ENCODE data around the gene SMC1A. TPM values are rescaled to one million over a fixed set of nuclear protein-coding genes. Genes with fewer than 3 reads are reported as not detected.
A peak's percentile ranks its signal among the peaks of the same experiment; 100 is the strongest.
"Not testable (repeated sequence)": the region's sequence is repeated elsewhere in the genome, so short reads cannot be mapped to it uniquely, and the experiment has no call there.

The SMC1A gene
- total RNA-seq, 3 donors from 2014 or later, result 25.3 to 38.3 (median 34.1) TPM

GRCh38 chrX:53430231-53430630 is 7.8 kb upstream of the SMC1A start:
- TF ChIP-seq POLR2AphosphoS5 (IDR thresholded peaks at IDR 0.05) (no peak), CTCF (IDR thresholded peaks at IDR 0.05) (no peak), POLR2A (IDR thresholded peaks at IDR 0.05) (no peak)
- Histone ChIP-seq H3K27me3 (peaks cover 0 to 27% of the 10 kb centered on the region in 2 donors), H3K4me3 (no peak overlapping the region), H3K9me3 (no peaks in the 10 kb centered on the region), H3K27ac (no peak overlapping the region), H3K4me1 (no peaks in the 10 kb centered on the region), H3K36me3 (no peaks in the 10 kb centered on the region)
- no peak for DNase-seq (ENCODE audit: low spot score in 2 of 2)
- intact Hi-C loops (cut with DNase I; ENCODE audit: low total_unique reads), result loop anchor here (5.0 kb wide), 1 partner anchor 358 kb away; no protein-coding TSS in a partner anchor

- Histone ChIP-seq H3K4me3 (no peak overlapping the region), H3K27ac (no peak overlapping the region), H3K4me1 (no peaks in the 10 kb centered on the region), H3K9me3 (no peaks in the 10 kb centered on the region), H3K36me3 (no peaks in the 10 kb centered on the region), H3K27me3 (peaks cover 0 to 27% of the 10 kb centered on the region in 2 donors)
- intact Hi-C loops (cut with DNase I; ENCODE audit: low total_unique reads), result loop anchor here (5.0 kb wide), 1 partner anchor 357 kb away; no protein-coding TSS in a partner anchor
- TF ChIP-seq POLR2AphosphoS5 (IDR thresholded peaks at IDR 0.05) (no peak), CTCF (IDR thresholded peaks at IDR 0.05) (no peak), POLR2A (IDR thresholded peaks at IDR 0.05) (no peak)
- DNase-seq (ENCODE audit: low spot score in 2 of 2), result no peak
Observed at GRCh38 chrX:53429755-53430154, 7.3 kb upstream of the SMC1A start.

- no peaks in the 10 kb centered on the region for H3K9me3 ChIP-seq
- DNase-seq (ENCODE audit: low spot score in 2 of 2), result no peak
- H3K27me3 ChIP-seq, result no peaks in the 10 kb centered on the region
- H3K4me1 ChIP-seq, result peaks cover 7 to 13% of the 10 kb centered on the region in 2 donors
- intact Hi-C loops (cut with DNase I; ENCODE audit: low total_unique reads), result no loop called here
- H3K27ac ChIP-seq, result peak within 1 kb of the TSS; percentile 97 to 100
- TF ChIP-seq POLR2A (IDR thresholded peaks at IDR 0.05) (no peak), POLR2AphosphoS5 (IDR thresholded peaks at IDR 0.05) (peak in 1 of 3 donors; percentile 46), CTCF (IDR thresholded peaks at IDR 0.05) (no peak)
- no peaks in the 10 kb centered on the region for H3K36me3 ChIP-seq
- H3K4me3 ChIP-seq, result peak within 1 kb of the TSS; percentile 58 to 94 (median 69)
Observed at GRCh38 chrX:53422861-53423306, 430 bp upstream of the SMC1A start, which contains the start of gene RIBC1. Gene RIBC1, plus strand, starts transcription at chrX:53422873. Its CDS starts 3,404 bp downstream, at chrX:53426277.

- Histone ChIP-seq H3K4me1 (peaks cover 7 to 13% of the 10 kb centered on the region in 2 donors), H3K36me3 (no peaks in the 10 kb centered on the region), H3K27ac (peak overlapping the region; percentile 97 to 100), H3K27me3 (no peaks in the 10 kb centered on the region), H3K9me3 (no peaks in the 10 kb centered on the region), H3K4me3 (peak overlapping the region; percentile 58 to 94 (median 69))
- intact Hi-C loops (cut with DNase I; ENCODE audit: low total_unique reads), result no loop called here
- TF ChIP-seq POLR2AphosphoS5 (IDR thresholded peaks at IDR 0.05) (no peak), CTCF (IDR thresholded peaks at IDR 0.05) (no peak), POLR2A (IDR thresholded peaks at IDR 0.05) (no peak)
- DNase-seq (ENCODE audit: low spot score in 2 of 2), result no peak
Observed at GRCh38 chrX:53421772-53422085, 725 bp downstream of the SMC1A start.

GRCh38 chrX:53421125-53421524 is 1.3 kb downstream of the SMC1A start:
- intact Hi-C loops (cut with DNase I; ENCODE audit: low total_unique reads), result no loop called here
- DNase-seq (ENCODE audit: low spot score in 2 of 2), result no peak
- H3K27ac ChIP-seq, result peak overlapping the region in 1 of 2 donors; percentile 100

GRCh38 chrX:53420351-53420750 is 2.1 kb downstream of the SMC1A start:
- H3K27ac ChIP-seq; DNase-seq (ENCODE audit: low spot score in 2 of 2); H3K27me3 ChIP-seq; H3K9me3 ChIP-seq; intact Hi-C loops (cut with DNase I; ENCODE audit: low total_unique reads); H3K36me3 ChIP-seq; H3K4me3 ChIP-seq: not testable (repeated sequence)
- peaks cover 7 to 13% of the 10 kb centered on the region in 2 donors for H3K4me1 ChIP-seq

More at GRCh38 chrX:53421125-53421524, 1.3 kb downstream of the SMC1A start:
- no peak for TF ChIP-seq POLR2A (IDR thresholded peaks at IDR 0.05)
- TF ChIP-seq POLR2AphosphoS5 (IDR thresholded peaks at IDR 0.05), result no peak
- TF ChIP-seq CTCF (IDR thresholded peaks at IDR 0.05), result no peak
- no peaks in the 10 kb centered on the region for H3K27me3 ChIP-seq
- no peaks in the 10 kb centered on the region for H3K36me3 ChIP-seq
- H3K4me3 ChIP-seq, result peak overlapping the region in 2 of 3 donors; percentile 69 to 94
- no peaks in the 10 kb centered on the region for H3K9me3 ChIP-seq
- peaks cover 7 to 13% of the 10 kb centered on the region in 2 donors for H3K4me1 ChIP-seq

All from breast epithelium (tissue), 4 donors.